ENCODE measurements around the gene NRXN3.
A peak's percentile ranks its signal among the peaks of the same experiment; 100 is the strongest.

The NRXN3 gene

DNA sequence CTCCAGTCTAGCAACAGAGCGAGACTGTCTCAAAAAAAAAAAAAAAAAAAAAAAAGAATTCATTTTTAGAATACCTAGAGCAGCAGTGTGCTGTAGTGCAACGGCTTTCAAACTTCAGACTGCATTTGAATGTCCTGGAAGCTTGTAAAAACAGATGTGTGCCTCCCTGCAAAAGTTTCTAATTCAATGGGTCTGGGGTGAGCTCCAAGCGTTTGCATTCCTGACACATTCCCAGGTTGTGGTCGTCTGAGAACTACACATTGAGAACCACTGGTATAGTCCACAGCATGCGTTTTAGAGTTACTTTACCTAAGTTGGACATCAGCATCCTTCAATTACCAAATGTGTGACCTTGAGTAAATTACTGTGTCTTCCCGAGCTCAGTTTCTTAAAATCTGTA, 816.8 kb downstream of the NRXN3 start:
- H3K4me3 ChIP-seq (ENCODE audit: low read depth, low read length), result no peak overlapping the region
- TF ChIP-seq, protein P1, sequence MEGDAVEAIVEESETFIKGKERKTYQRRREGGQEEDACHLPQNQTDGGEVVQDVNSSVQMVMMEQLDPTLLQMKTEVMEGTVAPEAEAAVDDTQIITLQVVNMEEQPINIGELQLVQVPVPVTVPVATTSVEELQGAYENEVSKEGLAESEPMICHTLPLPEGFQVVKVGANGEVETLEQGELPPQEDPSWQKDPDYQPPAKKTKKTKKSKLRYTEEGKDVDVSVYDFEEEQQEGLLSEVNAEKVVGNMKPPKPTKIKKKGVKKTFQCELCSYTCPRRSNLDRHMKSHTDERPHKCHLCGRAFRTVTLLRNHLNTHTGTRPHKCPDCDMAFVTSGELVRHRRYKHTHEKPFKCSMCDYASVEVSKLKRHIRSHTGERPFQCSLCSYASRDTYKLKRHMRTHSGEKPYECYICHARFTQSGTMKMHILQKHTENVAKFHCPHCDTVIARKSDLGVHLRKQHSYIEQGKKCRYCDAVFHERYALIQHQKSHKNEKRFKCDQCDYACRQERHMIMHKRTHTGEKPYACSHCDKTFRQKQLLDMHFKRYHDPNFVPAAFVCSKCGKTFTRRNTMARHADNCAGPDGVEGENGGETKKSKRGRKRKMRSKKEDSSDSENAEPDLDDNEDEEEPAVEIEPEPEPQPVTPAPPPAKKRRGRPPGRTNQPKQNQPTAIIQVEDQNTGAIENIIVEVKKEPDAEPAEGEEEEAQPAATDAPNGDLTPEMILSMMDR (IDR thresholded peaks at IDR 0.05; ENCODE audit: insufficient read depth, low read depth, low read length, missing control alignments), result no peak
- DNase-seq (ENCODE audit: low read depth), result no peak

DNA sequence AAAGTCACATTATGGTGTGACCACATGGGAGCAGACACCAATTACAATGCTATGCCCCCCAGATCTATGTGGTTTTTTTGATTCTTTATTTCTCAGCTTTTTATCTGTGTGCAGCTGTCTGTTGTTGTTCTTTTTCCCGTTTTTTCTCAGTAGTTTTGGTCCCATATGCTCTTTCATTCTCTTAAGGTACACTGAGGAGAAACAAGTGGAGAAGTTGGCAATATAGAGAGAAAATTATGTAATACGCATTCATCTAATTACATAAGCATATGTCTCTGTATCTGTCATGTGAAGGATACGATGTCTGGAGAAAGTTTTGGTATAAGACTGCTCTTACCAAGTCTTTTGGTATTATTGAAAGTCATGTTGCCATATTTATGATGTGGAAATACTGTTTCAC, 819.0 kb downstream of the NRXN3 start:
- no peak overlapping the region for H3K4me3 ChIP-seq (ENCODE audit: low read depth, low read length)
- TF ChIP-seq, protein P1 (IDR thresholded peaks at IDR 0.05; ENCODE audit: insufficient read depth, low read depth, low read length, missing control alignments), result no peak
- no peak for DNase-seq (ENCODE audit: low read depth)

DNA sequence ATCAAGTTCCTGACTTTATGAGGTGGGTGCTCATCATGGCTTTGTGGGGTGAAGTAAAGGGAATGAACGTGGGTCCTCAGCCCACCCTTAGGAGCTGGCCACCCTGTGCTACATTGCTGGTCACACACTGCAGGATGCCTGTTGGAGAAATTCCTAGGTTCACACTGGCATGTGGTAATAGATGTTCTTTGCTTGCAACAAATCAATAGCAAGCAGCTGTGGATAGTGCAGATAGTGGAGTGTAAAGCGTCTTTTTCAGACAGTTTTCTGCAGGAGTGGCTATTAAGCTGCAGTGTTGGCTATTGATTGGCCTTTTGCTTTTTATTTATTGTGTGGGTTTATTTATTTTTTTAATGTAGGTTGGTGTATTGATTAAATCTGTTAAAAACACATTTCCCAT, 822.7 kb downstream of the NRXN3 start:
- TF ChIP-seq, protein P1 (IDR thresholded peaks at IDR 0.05; ENCODE audit: insufficient read depth, low read depth, low read length, missing control alignments), result no peak
- no peak for DNase-seq (ENCODE audit: low read depth)
- H3K4me3 ChIP-seq (ENCODE audit: low read depth, low read length), result no peak overlapping the region

DNA sequence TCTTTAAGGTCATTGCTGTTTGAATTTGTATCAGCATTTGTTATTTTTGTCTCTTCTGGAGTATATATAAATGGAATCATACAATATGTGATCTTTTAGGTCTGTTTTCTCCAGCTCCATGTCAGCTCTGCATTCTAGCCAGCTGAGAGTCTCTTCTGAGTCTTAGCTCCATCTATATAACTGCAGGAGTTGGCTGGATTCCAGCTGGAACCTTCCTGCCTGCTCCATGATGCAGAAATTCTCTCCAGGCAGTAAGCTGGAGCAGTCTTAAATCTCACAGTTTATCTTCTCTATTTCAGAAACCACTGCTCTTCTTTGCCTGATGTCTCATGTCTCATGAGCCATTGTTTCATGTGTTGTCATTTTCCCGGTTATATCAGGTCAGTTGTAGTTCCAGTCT, 827.6 kb downstream of the NRXN3 start:
- TF ChIP-seq, protein P1 (IDR thresholded peaks at IDR 0.05; ENCODE audit: insufficient read depth, low read depth, low read length, missing control alignments), result no peak
- no peak overlapping the region for H3K4me3 ChIP-seq (ENCODE audit: low read depth, low read length)
- no peak for DNase-seq (ENCODE audit: low read depth)

DNA sequence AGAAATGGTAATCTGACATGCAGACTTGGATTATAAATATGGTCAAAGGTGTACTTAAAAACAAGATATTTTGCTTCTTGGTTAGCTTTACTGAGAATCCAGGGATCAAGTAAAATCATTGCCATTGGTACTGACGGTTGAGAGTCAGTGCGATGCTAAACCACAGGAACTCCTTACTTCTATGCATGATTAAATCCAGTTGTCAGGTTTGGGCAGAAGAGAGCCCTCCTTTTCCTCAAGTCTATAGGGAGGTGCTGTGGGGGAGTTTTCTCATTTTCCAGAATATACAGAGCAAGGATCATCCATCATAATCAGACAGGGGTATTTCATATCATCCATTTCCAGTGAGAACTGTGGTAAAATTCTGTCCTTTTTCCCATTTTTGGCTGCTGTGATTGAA, 839.1 kb downstream of the NRXN3 start:
- TF ChIP-seq, protein P1 (IDR thresholded peaks at IDR 0.05; ENCODE audit: insufficient read depth, low read depth, low read length, missing control alignments), result no peak
- no peak for DNase-seq (ENCODE audit: low read depth)
- H3K4me3 ChIP-seq (ENCODE audit: low read depth, low read length), result no peak overlapping the region

DNA sequence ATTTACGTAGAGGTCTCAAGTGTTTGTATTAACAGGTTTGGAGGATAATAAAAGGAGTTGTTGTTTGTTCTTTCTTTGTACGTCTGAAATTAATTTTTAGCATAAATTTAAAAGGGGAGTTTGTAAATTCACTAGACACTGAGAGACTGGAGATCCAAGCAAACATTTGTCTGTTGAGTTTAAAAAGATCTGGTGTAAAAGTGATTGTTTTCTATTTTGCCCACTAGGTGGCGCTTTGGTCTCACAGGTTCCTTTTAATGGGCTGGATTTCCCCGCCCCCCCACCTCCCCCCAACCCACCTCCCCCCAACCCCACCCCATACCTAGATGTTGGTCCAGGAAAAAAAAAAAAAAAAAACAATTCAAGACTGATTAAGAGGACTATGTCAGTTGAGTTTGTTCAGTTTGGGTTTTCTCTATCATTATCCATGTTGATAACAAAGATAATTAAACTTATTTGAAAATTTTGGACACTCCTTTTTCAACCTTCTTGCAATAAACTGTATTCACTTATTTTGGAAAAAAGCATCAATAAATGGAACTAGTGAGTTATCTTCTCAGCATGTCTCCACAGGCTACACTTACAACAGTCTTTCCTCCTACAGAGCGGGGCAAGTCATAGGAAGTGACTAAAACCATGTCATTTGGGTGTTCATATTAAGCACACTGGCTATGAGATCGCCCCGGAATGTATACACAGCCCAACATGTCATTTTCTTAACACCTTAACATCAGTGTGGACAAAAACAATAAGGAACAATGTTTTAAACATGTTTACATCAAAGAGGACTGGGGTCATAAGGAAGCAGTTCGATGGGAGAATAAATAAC, 841.1 kb downstream of the NRXN3 start:
- no peak overlapping the region for H3K4me3 ChIP-seq (ENCODE audit: low read depth, low read length)
- TF ChIP-seq, protein P1 (IDR thresholded peaks at IDR 0.05; ENCODE audit: insufficient read depth, low read depth, low read length, missing control alignments), result peak; percentile 29
- peak; percentile 45 for DNase-seq (ENCODE audit: low read depth)

DNA sequence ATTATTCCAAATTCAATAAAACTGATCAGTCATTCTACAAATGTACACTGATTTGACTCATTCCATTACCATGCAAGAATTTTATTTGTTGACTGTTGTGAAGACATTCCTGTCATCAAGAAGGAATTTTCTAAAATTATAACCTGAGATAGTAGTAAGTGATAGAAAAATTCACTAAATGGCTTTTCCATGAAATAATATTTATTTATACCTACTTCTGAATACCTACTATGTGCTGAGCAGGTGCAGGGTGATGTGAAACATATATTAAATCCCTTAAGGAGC, 841.7 kb downstream of the NRXN3 start:
- TF ChIP-seq, protein P1 (IDR thresholded peaks at IDR 0.05; ENCODE audit: insufficient read depth, low read depth, low read length, missing control alignments), result no peak
- H3K4me3 ChIP-seq (ENCODE audit: low read depth, low read length), result no peak overlapping the region
- DNase-seq (ENCODE audit: low read depth), result no peak
